Uterus (tissue), 2 donors: ENCODE results near the gene C2orf92.

ENCODE experiments used
- POLR2A ChIP-seq, 2 donors: fragments of 450-650 bp; IDR thresholded peaks; one replicate each; pipeline ENCODE4 v1.6.1; 2016; ENCODE audit warnings: antibody characterized with exemption in 2 of 2, mild to moderate bottlenecking in 1 of 2, moderate library complexity in 1 of 2
- TF ChIP-seq, protein P1 (sequence below), 4 experiments: fragments of 200-600 bp in 2 of 4; fragments of 450-650 bp in 2 of 4; sonication (generic) in 2 of 4; IDR thresholded peaks; one replicate each; pipeline ENCODE4 v1.5.1; 2016 to 2019; ENCODE audit warnings: antibody characterized with exemption in 4 of 4, mild to moderate bottlenecking in 2 of 4, moderate library complexity in 1 of 4

GRCh38 chr2:97715951-97716694 is 46.6 kb downstream of the C2orf92 start:
- TF ChIP-seq, protein P1, sequence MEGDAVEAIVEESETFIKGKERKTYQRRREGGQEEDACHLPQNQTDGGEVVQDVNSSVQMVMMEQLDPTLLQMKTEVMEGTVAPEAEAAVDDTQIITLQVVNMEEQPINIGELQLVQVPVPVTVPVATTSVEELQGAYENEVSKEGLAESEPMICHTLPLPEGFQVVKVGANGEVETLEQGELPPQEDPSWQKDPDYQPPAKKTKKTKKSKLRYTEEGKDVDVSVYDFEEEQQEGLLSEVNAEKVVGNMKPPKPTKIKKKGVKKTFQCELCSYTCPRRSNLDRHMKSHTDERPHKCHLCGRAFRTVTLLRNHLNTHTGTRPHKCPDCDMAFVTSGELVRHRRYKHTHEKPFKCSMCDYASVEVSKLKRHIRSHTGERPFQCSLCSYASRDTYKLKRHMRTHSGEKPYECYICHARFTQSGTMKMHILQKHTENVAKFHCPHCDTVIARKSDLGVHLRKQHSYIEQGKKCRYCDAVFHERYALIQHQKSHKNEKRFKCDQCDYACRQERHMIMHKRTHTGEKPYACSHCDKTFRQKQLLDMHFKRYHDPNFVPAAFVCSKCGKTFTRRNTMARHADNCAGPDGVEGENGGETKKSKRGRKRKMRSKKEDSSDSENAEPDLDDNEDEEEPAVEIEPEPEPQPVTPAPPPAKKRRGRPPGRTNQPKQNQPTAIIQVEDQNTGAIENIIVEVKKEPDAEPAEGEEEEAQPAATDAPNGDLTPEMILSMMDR (IDR thresholded peaks at IDR 0.05), result no peak
- no peak for TF ChIP-seq POLR2A (IDR thresholded peaks at IDR 0.05)
